ENCODE results near the gene IZUMO1.

Gene IZUMO1

DNA sequence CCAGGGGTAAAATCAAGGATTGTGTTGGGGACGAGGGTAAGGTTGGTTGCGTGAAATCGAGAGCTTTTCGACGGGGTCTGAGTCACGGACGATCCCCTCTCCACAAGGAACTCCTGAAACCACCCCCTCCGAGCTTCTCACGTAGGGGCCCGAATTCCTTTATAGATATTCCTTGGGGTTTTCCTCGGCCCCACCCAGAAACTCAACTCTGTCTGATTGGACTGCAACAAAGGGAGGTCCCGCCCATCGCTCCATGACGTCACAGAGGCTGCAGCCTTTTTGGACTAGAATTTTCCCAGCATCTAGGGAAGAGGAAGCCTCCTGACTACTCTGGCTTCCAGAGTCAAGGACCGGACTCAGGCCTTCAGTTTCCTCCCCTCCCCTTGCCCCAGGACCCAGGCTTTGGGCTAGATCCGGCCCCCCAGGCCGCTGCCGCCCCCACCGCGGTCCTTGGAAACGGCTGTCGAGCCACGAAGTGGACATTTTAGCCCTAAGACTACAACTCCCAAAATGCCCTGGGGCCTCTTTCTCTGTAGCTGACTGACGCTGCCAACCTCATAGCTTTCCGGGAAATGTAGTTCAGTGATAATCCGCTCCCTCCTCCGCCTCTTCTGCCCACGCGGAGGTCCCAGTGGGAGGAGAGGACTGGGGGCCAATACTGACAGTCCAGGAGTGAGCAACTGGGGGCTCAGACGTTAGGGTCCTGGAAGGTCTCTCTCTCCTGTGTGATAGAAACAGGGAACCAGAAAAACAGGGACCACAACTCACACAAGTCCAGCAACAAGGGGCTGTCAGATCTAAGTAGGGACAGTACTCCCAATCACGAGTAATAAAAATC, at the start of gene IZUMO1:
Gene IZUMO1, minus strand, starts transcription at position 172 of the 838 bp plus-strand sequence. CDS start 1,050 bp downstream, outside the sequence.
- Histone ChIP-seq H3K9ac (ENCODE audit: low read depth, low read length, poor library complexity, severe bottlenecking) (no peak within 1 kb of the TSS), H3K9me2 (replicated peaks; ENCODE audit: low read depth, low read length) (no peaks in the 10 kb centered on the region), H2AFZ (ENCODE audit: low read length) (no peak within 1 kb of the TSS), H3K4me1 (ENCODE audit: insufficient read depth, low read length, poor library complexity, severe bottlenecking) (peaks cover 5% of the 10 kb centered on the region), H3K79me2 (ENCODE audit: insufficient read depth, low read length) (no peaks in the 10 kb centered on the region), H3K27me3 (ENCODE audit: insufficient read depth, low read length, poor library complexity, severe bottlenecking) (no peaks in the 10 kb centered on the region), H3K9me3 (ENCODE audit: insufficient read depth, low read depth, low read length) (no peaks in the 10 kb centered on the region), H3K4me2 (ENCODE audit: low read depth, low read length, poor library complexity, severe bottlenecking) (no peak within 1 kb of the TSS), H4K20me1 (ENCODE audit: insufficient read depth, low read length, poor library complexity, severe bottlenecking) (no peaks in the 10 kb centered on the region), H3K4me3 (ENCODE audit: low read length, poor library complexity, severe bottlenecking) (no peak within 1 kb of the TSS), H3K36me3 (ENCODE audit: insufficient read depth, low read length) (no peaks in the 10 kb centered on the region), H3F3A (ENCODE audit: low read depth) (no peaks in the 10 kb centered on the region)
- TF ChIP-seq, protein P1, sequence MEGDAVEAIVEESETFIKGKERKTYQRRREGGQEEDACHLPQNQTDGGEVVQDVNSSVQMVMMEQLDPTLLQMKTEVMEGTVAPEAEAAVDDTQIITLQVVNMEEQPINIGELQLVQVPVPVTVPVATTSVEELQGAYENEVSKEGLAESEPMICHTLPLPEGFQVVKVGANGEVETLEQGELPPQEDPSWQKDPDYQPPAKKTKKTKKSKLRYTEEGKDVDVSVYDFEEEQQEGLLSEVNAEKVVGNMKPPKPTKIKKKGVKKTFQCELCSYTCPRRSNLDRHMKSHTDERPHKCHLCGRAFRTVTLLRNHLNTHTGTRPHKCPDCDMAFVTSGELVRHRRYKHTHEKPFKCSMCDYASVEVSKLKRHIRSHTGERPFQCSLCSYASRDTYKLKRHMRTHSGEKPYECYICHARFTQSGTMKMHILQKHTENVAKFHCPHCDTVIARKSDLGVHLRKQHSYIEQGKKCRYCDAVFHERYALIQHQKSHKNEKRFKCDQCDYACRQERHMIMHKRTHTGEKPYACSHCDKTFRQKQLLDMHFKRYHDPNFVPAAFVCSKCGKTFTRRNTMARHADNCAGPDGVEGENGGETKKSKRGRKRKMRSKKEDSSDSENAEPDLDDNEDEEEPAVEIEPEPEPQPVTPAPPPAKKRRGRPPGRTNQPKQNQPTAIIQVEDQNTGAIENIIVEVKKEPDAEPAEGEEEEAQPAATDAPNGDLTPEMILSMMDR (conservative IDR thresholded peaks at IDR 0.05; ENCODE audit: low read length) = no peak
- no peak for TF ChIP-seq EZH2phosphoT487 (IDR thresholded peaks at IDR 0.05; ENCODE audit: borderline replicate concordance)

DNA sequence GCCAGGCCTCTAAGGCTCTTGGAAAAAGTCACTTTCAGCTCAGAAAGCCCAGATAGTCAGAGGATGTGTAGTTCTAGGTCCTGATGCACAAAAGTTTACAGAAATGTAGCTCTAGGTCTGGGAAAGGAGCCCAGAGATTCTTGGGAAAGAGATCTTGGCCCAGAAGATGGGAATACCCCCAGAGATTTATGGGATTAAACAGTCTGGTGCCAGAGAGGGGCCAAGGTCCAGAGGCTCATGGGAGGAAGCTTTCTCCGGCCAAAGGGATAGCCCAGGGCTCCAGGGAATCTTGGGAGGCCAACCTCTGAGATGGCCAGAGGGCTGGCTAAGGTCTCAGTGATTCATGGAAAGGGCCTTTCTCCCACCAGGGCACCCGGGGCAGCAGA, 49.0 kb upstream of the IZUMO1 start:
- H3K4me3 ChIP-seq (ENCODE audit: low read length, poor library complexity, severe bottlenecking) = no peak overlapping the region
- no peak for TF ChIP-seq EZH2phosphoT487 (IDR thresholded peaks at IDR 0.05; ENCODE audit: borderline replicate concordance)
- TF ChIP-seq, protein P1 (conservative IDR thresholded peaks at IDR 0.05; ENCODE audit: low read length) = no peak
- no peaks in the 10 kb centered on the region for H3K27me3 ChIP-seq (ENCODE audit: insufficient read depth, low read length, poor library complexity, severe bottlenecking)
- H3K4me2 ChIP-seq (ENCODE audit: low read depth, low read length, poor library complexity, severe bottlenecking) = no peak overlapping the region
- H3K4me1 ChIP-seq (ENCODE audit: insufficient read depth, low read length, poor library complexity, severe bottlenecking) = peaks cover 9% of the 10 kb centered on the region
- no peaks in the 10 kb centered on the region for H4K20me1 ChIP-seq (ENCODE audit: insufficient read depth, low read length, poor library complexity, severe bottlenecking)
- no peaks in the 10 kb centered on the region for H3K36me3 ChIP-seq (ENCODE audit: insufficient read depth, low read length)
- no peaks in the 10 kb centered on the region for H3K9me2 ChIP-seq (replicated peaks; ENCODE audit: low read depth, low read length)
- H3K79me2 ChIP-seq (ENCODE audit: insufficient read depth, low read length) = no peaks in the 10 kb centered on the region
- H3F3A ChIP-seq (ENCODE audit: low read depth) = no peaks in the 10 kb centered on the region
- no peak overlapping the region for H3K9ac ChIP-seq (ENCODE audit: low read depth, low read length, poor library complexity, severe bottlenecking)
- no peaks in the 10 kb centered on the region for H3K9me3 ChIP-seq (ENCODE audit: insufficient read depth, low read depth, low read length)
- no peak overlapping the region for H2AFZ ChIP-seq (ENCODE audit: low read length)

DNA sequence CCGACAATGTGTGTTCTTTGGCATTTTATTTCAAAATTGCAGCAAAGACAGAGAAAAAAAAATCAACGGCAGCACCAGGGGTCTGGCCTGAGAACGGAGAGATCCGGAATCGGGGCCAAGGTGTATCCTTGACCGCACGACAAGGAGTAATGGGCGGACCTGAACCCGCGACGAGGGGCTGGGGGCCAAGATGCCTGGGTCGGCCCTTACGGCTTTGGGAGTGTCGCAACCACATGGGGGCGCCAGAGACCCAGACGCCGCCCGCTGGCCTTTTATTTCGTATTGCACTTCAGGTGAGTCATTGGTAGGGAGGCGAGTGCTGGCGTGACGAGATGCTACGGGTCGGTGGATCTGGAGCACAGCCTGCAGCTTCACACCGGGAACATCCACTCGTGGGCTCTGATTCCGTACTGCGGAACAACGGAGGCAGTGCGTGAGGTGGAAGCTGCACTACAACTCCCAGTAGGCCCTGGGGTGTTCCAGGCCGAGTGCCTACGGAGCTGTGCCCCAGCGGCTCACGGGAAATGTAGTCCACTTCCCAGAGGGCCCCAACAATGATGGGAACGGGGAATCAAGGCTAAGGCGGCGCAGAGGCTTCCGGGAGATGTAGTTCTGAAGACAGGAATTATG, 48.5 kb upstream of the IZUMO1 start:
- peaks cover 9% of the 10 kb centered on the region for H3K4me1 ChIP-seq (ENCODE audit: insufficient read depth, low read length, poor library complexity, severe bottlenecking)
- peak overlapping the region; percentile 81 for H2AFZ ChIP-seq (ENCODE audit: low read length)
- H4K20me1 ChIP-seq (ENCODE audit: insufficient read depth, low read length, poor library complexity, severe bottlenecking) = no peaks in the 10 kb centered on the region
- no peaks in the 10 kb centered on the region for H3K79me2 ChIP-seq (ENCODE audit: insufficient read depth, low read length)
- no peaks in the 10 kb centered on the region for H3F3A ChIP-seq (ENCODE audit: low read depth)
- H3K4me3 ChIP-seq (ENCODE audit: low read length, poor library complexity, severe bottlenecking) = peak overlapping the region; percentile 71
- H3K9ac ChIP-seq (ENCODE audit: low read depth, low read length, poor library complexity, severe bottlenecking) = peak overlapping the region; percentile 49
- H3K9me2 ChIP-seq (replicated peaks; ENCODE audit: low read depth, low read length) = no peaks in the 10 kb centered on the region
- no peaks in the 10 kb centered on the region for H3K36me3 ChIP-seq (ENCODE audit: insufficient read depth, low read length)
- peak overlapping the region; percentile 41 for H3K4me2 ChIP-seq (ENCODE audit: low read depth, low read length, poor library complexity, severe bottlenecking)
- no peaks in the 10 kb centered on the region for H3K9me3 ChIP-seq (ENCODE audit: insufficient read depth, low read depth, low read length)
- no peaks in the 10 kb centered on the region for H3K27me3 ChIP-seq (ENCODE audit: insufficient read depth, low read length, poor library complexity, severe bottlenecking)
- TF ChIP-seq, protein P1 (conservative IDR thresholded peaks at IDR 0.05; ENCODE audit: low read length) = peak; percentile 98
- TF ChIP-seq EZH2phosphoT487 (IDR thresholded peaks at IDR 0.05; ENCODE audit: borderline replicate concordance) = no peak

Measured in Loucy (cell line).